MM.1S (cell line): ENCODE results near the gene LINC00632.

ENCODE experiments used
- DNase-seq: peaks from one replicate; pipeline ENCODE4 v3.0.0-alpha.2; 2015
- H2AFZ ChIP-seq: fragments of 300-600 bp; sonication (generic); 2 replicates; pipeline ENCODE4 v1.6.0; 2016; ENCODE audit warnings: antibody characterized with exemption, low read length
- H3F3A ChIP-seq: fragments of 300-600 bp; sonication (generic); 2 replicates; pipeline ENCODE4 v1.6.1; 2016; ENCODE audit warnings: mild to moderate bottlenecking, antibody characterized with exemption, low read length, moderate library complexity, mixed read lengths; ENCODE audit not compliant: insufficient read depth
- H3K27ac ChIP-seq: fragments of 300-600 bp; sonication (generic); 2 replicates; pipeline ENCODE4 v1.5.1; 2016; ENCODE audit warnings: mild to moderate bottlenecking, low read length
- H3K27me3 ChIP-seq: fragments of 300-600 bp; sonication (generic); replicated peaks from 2 replicates; pipeline ENCODE4 v1.6.0; 2016; ENCODE audit warnings: low read length; ENCODE audit not compliant: insufficient read depth
- H3K36me3 ChIP-seq: fragments of 300-600 bp; sonication (generic); replicated peaks from 2 replicates; pipeline ENCODE4 v1.6.1; 2016; ENCODE audit warnings: mild to moderate bottlenecking, low read length, mixed read lengths; ENCODE audit not compliant: insufficient read depth
- H3K4me1 ChIP-seq: fragments of 300-600 bp; sonication (generic); 2 replicates; pipeline ENCODE4 v1.6.1; 2016; ENCODE audit warnings: low read length, mixed read lengths
- H3K4me2 ChIP-seq: fragments of 300-600 bp; sonication (generic); 2 replicates; pipeline ENCODE4 v1.6.0; 2016; ENCODE audit warnings: low read depth, low read length
- H3K4me3 ChIP-seq: fragments of 300-600 bp; sonication (generic); 2 replicates; pipeline ENCODE4 v1.5.1; 2016; ENCODE audit warnings: low read length, mixed read lengths
- H3K79me2 ChIP-seq: fragments of 300-600 bp; sonication (generic); 2 replicates; pipeline ENCODE4 v1.6.1; 2016; ENCODE audit warnings: mixed run types, low read length, mixed read lengths
- H3K9ac ChIP-seq: fragments of 300-600 bp; sonication (generic); 2 replicates; pipeline ENCODE4 v1.6.1; 2016; ENCODE audit warnings: low read length, mixed read lengths
- H3K9me2 ChIP-seq: fragments of 300-600 bp; sonication (generic); replicated peaks from 2 replicates; pipeline ENCODE4 v1.6.1; 2016; ENCODE audit warnings: mild to moderate bottlenecking, low read length, mixed read lengths; ENCODE audit not compliant: insufficient read depth
- H3K9me3 ChIP-seq: fragments of 300-600 bp; sonication (generic); replicated peaks from 2 replicates; pipeline ENCODE4 v1.6.1; 2016; ENCODE audit warnings: mild to moderate bottlenecking, low read length, mixed read lengths; ENCODE audit not compliant: insufficient read depth
- H4K20me1 ChIP-seq: fragments of 300-600 bp; sonication (generic); 2 replicates; pipeline ENCODE4 v1.6.1; 2016; ENCODE audit warnings: mild to moderate bottlenecking, low read length, moderate library complexity, mixed read lengths; ENCODE audit not compliant: insufficient read depth
- CTCF ChIP-seq: fragments of 300-600 bp; sonication (generic); IDR thresholded peaks from 2 replicates; pipeline ENCODE4 v1.5.1; 2016; ENCODE audit warnings: antibody characterized with exemption, low read length, mixed read lengths
- EZH2 ChIP-seq: fragments of 300-600 bp; sonication (generic); optimal IDR thresholded peaks from 2 replicates; pipeline ENCODE3; 2017; ENCODE audit warnings: low read depth, mild to moderate bottlenecking, antibody characterized with exemption, low read length, mixed read lengths
- EZH2phosphoT487 ChIP-seq: fragments of 300-600 bp; sonication (generic); IDR thresholded peaks from 2 replicates; pipeline ENCODE4 v1.6.1; 2018; ENCODE audit warnings: antibody characterized with exemption, low read length

Gene LINC00632

GRCh38 chrX:140725500-140725899, 15.9 kb downstream of the LINC00632 start:
- H3K9ac ChIP-seq: no peak overlapping the region

GRCh38 chrX:140733766-140734342, 24.3 kb downstream of the LINC00632 start:
- TF ChIP-seq CTCF (peak; percentile 72), EZH2 (no peak), EZH2phosphoT487 (no peak)
- Histone ChIP-seq H3K9ac (no peak overlapping the region), H3F3A (no peaks in the 10 kb centered on the region), H3K9me2 (no peaks in the 10 kb centered on the region), H3K4me2 (no peak overlapping the region), H3K4me1 (no peaks in the 10 kb centered on the region), H3K27ac (no peak overlapping the region), H2AFZ (no peak overlapping the region), H3K27me3 (no peaks in the 10 kb centered on the region), H4K20me1 (no peaks in the 10 kb centered on the region), H3K9me3 (no peaks in the 10 kb centered on the region), H3K4me3 (no peak overlapping the region), H3K79me2 (no peaks in the 10 kb centered on the region), H3K36me3 (no peaks in the 10 kb centered on the region)
- DNase-seq: peak; percentile 46

More at GRCh38 chrX:140725500-140725899, 15.9 kb downstream of the LINC00632 start:
- Histone ChIP-seq H3K27me3 (no peaks in the 10 kb centered on the region), H3K79me2 (no peaks in the 10 kb centered on the region), H3K4me3 (no peak overlapping the region), H2AFZ (no peak overlapping the region), H3F3A (no peaks in the 10 kb centered on the region), H3K9me2 (no peaks in the 10 kb centered on the region), H3K27ac (no peak overlapping the region), H3K4me1 (no peaks in the 10 kb centered on the region), H3K4me2 (no peak overlapping the region), H3K9me3 (no peaks in the 10 kb centered on the region), H3K36me3 (no peaks in the 10 kb centered on the region), H4K20me1 (no peaks in the 10 kb centered on the region)
- no peak for TF ChIP-seq EZH2
- no peak for TF ChIP-seq CTCF
- TF ChIP-seq EZH2phosphoT487: no peak
- no peak for DNase-seq

GRCh38 chrX:140744085-140744484, 34.5 kb downstream of the LINC00632 start:
- TF ChIP-seq CTCF (no peak), EZH2phosphoT487 (no peak), EZH2 (no peak)
- Histone ChIP-seq H3K4me2 (no peak overlapping the region), H2AFZ (no peak overlapping the region)

More at GRCh38 chrX:140744085-140744484, 34.5 kb downstream of the LINC00632 start:
- Histone ChIP-seq H4K20me1 (no peaks in the 10 kb centered on the region), H3K4me1 (no peaks in the 10 kb centered on the region), H3K27me3 (no peaks in the 10 kb centered on the region), H3K36me3 (no peaks in the 10 kb centered on the region), H3K9me2 (no peaks in the 10 kb centered on the region), H3K9ac (no peak overlapping the region), H3K9me3 (no peaks in the 10 kb centered on the region), H3K4me3 (no peak overlapping the region), H3K79me2 (no peaks in the 10 kb centered on the region), H3K27ac (no peak overlapping the region), H3F3A (no peaks in the 10 kb centered on the region)
- no peak for DNase-seq
